HEK293T (cell line): Measurements from ENCODE around the gene IPO4.
A peak's percentile ranks its signal among the peaks of the same experiment; 100 is the strongest.

Source experiments
- CTCF ChIA-PET: fragments of 350-600 bp; formaldehyde crosslinking; extraction: SDS; loops from one replicate; lab custom pipeline; 2021; ENCODE audit warnings: antibody characterized with exemption, inconsistent platforms; lab: Yijun Ruan, JAX
- POLR2A ChIA-PET: fragments of 350-600 bp; formaldehyde crosslinking; extraction: SDS; loops from one replicate; lab custom pipeline; 2020; ENCODE audit warnings: antibody characterized with exemption, inconsistent platforms; lab: Yijun Ruan, JAX
- DNase-seq: peaks from one replicate; pipeline ENCODE4 v3.0.0; 2012; ENCODE audit warnings: mixed read lengths; ENCODE audit errors: extremely low spot score
- ARNT ChIP-seq: fragments of 450-650 bp; IDR thresholded peaks from 2 replicates; pipeline ENCODE4 v1.6.1; 2017; ENCODE audit warnings: mild to moderate bottlenecking
- BHLHE40 ChIP-seq: fragments of 450-650 bp; IDR thresholded peaks from 2 replicates; pipeline ENCODE4 v1.6.1; 2016; ENCODE audit warnings: mild to moderate bottlenecking, moderate library complexity, borderline replicate concordance
- CTBP1 ChIP-seq: fragments of 450-650 bp; IDR thresholded peaks from 2 replicates; pipeline ENCODE4 v1.6.1; 2016; ENCODE audit warnings: borderline replicate concordance
- ELF4 ChIP-seq: fragments of 450-650 bp; IDR thresholded peaks from 2 replicates; pipeline ENCODE4 v1.6.1; 2017; ENCODE audit warnings: antibody characterized with exemption
- FOXA1 ChIP-seq: fragments of 450-650 bp; IDR thresholded peaks from 2 replicates; pipeline ENCODE4 v1.6.1; 2016; ENCODE audit warnings: mild to moderate bottlenecking
- FOXK2 ChIP-seq: fragments of 450-650 bp; IDR thresholded peaks from 2 replicates; pipeline ENCODE4 v1.6.1; 2016; ENCODE audit warnings: mild to moderate bottlenecking
- FOXM1 ChIP-seq: fragments of 450-650 bp; IDR thresholded peaks from 2 replicates; pipeline ENCODE4 v1.6.1; 2017; ENCODE audit warnings: mild to moderate bottlenecking, borderline replicate concordance
- HDGF ChIP-seq: fragments of 450-650 bp; IDR thresholded peaks from 2 replicates; pipeline ENCODE4 v1.6.1; 2017; ENCODE audit warnings: antibody characterized with exemption, borderline replicate concordance
- L3MBTL2 ChIP-seq: fragments of 450-650 bp; conservative IDR thresholded peaks from 2 replicates; pipeline ENCODE4 v1.6.1; 2016; ENCODE audit warnings: mild to moderate bottlenecking
- LEF1 ChIP-seq: fragments of 450-650 bp; IDR thresholded peaks from 2 replicates; pipeline ENCODE4 v1.6.1; 2017; ENCODE audit warnings: mild to moderate bottlenecking, borderline replicate concordance
- NFRKB ChIP-seq: fragments of 450-650 bp; IDR thresholded peaks from 2 replicates; pipeline ENCODE4 v1.6.1; 2016; ENCODE audit warnings: mild to moderate bottlenecking, moderate library complexity
- SP1 ChIP-seq: fragments of 450-650 bp; IDR thresholded peaks from 2 replicates; pipeline ENCODE4 v1.6.1; 2017
- SUZ12 ChIP-seq: fragments of 450-650 bp; IDR thresholded peaks from 2 replicates; pipeline ENCODE4 v1.6.1; 2016; ENCODE audit warnings: mild to moderate bottlenecking
- TARDBP ChIP-seq: fragments of 450-650 bp; IDR thresholded peaks from 2 replicates; pipeline ENCODE4 v1.6.1; 2016
- ZNF384 ChIP-seq: fragments of 450-650 bp; IDR thresholded peaks from 2 replicates; pipeline ENCODE4 v1.6.1; 2016
- TF ChIP-seq, protein P1 (sequence below): fragments of 450-650 bp; IDR thresholded peaks from 2 replicates; pipeline ENCODE4 v1.6.1; 2016

IPO4 gene

DNA sequence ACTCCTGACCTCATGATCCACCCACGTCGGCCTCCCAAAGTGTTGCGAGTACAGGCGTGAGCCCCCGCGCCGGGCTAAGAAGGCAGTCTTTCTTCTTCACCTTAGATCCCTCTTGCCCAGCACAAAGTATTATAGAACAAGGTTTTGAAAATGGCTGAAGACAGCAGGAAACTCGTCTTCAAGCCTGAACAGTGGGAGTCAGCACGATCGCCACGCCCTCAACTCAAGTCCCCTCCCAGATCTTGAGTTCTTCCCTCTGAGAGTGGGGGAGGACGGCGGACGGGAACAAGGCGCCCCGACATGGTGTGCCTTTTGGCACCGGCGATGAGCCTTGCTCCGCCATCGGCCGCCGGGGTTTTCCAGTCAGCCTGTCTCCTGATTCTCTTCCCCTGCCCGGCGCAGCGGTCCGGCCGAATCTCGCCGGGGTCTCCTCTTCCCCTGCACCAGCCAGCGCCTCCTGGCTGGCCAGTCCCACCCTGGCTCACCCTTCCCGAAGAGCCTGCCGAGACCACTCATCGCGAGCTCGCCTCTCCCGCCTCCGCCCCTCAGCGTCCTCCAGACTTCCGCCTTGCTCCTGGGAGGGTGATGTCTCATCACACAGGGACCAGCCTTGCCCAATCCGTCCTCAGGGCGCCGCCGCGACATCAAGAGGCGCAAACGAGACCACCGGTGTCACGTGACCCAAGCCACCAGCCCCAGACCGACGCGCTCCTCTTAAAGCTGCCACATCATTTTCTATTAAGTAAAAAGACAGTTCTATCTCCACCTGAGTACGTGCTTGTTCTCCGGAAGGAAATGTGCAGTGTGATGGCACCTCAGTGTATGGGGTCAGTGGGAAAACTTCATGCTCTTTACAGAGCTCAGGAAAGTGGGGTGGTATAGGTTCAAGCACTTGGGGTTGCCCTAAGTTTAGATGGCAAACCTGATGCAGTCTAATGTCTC is 24.6 kb upstream of the IPO4 start, which contains the start of gene CHMP4A:
Gene CHMP4A (minus strand): TSS at position 565 of the 942 bp plus-strand sequence. CDS start 49 bp downstream, at position 516.
- POLR2A ChIA-PET = interaction anchor here (0.7 to 3.0 kb wide), 28 partner anchors 10 to 229 kb away, joined by 3 to 33 read pairs (median 4); partner anchors contain the start of genes CBLN3, DCAF11, EMC9 and GMPR2

DNA sequence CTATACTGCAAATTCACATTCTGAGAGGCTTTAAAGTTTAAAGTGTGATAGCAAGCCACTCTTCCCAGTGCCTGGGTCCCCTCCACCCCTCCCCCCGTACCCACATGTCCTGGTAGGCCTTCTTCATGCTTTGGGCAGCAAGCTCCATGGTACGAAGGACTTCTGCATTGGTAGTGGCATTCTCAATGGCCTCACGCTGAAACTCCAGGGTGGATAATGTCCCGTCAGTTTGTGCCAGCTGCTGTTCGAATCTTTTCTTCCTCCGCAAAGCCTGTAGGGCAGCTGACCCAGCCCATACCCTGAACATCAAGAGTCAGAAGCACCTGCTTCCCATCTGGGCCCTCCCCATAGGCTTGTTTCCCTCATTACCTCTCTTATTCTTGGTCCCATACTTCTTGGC is 22.7 kb upstream of the IPO4 start:
- ChIA-PET POLR2A (interaction anchor here (1.4 to 2.3 kb wide), 2 partner anchors 16 to 157 kb away, joined by 3 to 11 read pairs; partner anchors contain the start of gene TM9SF1), CTCF (no interaction called here)
- no peak for DNase-seq
- TF ChIP-seq, protein P1, sequence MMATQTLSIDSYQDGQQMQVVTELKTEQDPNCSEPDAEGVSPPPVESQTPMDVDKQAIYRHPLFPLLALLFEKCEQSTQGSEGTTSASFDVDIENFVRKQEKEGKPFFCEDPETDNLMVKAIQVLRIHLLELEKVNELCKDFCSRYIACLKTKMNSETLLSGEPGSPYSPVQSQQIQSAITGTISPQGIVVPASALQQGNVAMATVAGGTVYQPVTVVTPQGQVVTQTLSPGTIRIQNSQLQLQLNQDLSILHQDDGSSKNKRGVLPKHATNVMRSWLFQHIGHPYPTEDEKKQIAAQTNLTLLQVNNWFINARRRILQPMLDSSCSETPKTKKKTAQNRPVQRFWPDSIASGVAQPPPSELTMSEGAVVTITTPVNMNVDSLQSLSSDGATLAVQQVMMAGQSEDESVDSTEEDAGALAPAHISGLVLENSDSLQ = no peak
- TF ChIP-seq SP1 (no peak), L3MBTL2 (no peak), TARDBP (no peak), ZNF384 (no peak), LEF1 (no peak), NFRKB (no peak), FOXA1 (no peak), SUZ12 (no peak), FOXK2 (no peak), ARNT (no peak), FOXM1 (no peak), CTBP1 (no peak), BHLHE40 (no peak)

More for the DNA sequence above, 24.6 kb upstream of the IPO4 start, which contains the start of gene CHMP4A:
- CTCF ChIA-PET = interaction anchor here (0.8 to 1.0 kb wide), 4 partner anchors 24 to 121 kb away, joined by 3 to 5 read pairs (median 4); partner anchors contain the start of gene IPO4
- TF ChIP-seq, protein P1 = peak; percentile 68; the same call in 1 of the 2 replicates
- TF ChIP-seq LEF1 (no peak), CTBP1 (no peak), ELF4 (peak; percentile 88), L3MBTL2 (peak; percentile 49), NFRKB (peak; percentile 35; the same call in 1 of the 2 replicates)
- peak; percentile 96 for DNase-seq

DNA sequence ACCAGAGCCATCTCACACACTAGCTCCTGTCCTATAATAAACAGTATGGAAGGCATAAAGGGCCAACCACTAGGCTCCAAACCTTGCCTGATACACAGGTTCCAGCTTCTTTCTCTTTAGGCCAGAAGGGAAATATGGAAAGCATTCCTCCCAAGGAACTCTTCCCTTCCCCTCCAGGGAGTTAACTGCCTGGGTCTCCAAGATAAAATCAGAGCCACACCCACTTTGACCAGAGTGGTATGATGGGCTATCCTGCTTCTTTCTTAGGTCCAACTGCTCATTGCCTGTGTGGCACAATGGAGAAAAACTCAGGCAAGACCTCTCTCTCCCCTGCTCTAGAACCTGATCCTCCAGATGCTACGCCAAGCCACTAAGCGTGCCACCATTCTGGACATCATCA is 19.0 kb upstream of the IPO4 start:
- ChIA-PET POLR2A (interaction anchor here (0.6 to 1.9 kb wide), 4 partner anchors 8 to 13 kb away, joined by 3 to 8 read pairs (median 8); partner anchors contain the start of genes MDP1 and TM9SF1), CTCF (interaction anchor here (0.6 kb wide), 1 partner anchor 81 kb away, joined by 3 read pairs; no protein-coding TSS in a partner anchor)
- TF ChIP-seq, protein P1 = no peak
- TF ChIP-seq ELF4 (no peak), LEF1 (no peak), ZNF384 (no peak), BHLHE40 (no peak), CTBP1 (no peak), FOXA1 (no peak), L3MBTL2 (no peak), HDGF (no peak), FOXM1 (no peak), SUZ12 (no peak), FOXK2 (no peak), SP1 (no peak), ARNT (no peak), NFRKB (no peak), TARDBP (no peak)
- no peak for DNase-seq

DNA sequence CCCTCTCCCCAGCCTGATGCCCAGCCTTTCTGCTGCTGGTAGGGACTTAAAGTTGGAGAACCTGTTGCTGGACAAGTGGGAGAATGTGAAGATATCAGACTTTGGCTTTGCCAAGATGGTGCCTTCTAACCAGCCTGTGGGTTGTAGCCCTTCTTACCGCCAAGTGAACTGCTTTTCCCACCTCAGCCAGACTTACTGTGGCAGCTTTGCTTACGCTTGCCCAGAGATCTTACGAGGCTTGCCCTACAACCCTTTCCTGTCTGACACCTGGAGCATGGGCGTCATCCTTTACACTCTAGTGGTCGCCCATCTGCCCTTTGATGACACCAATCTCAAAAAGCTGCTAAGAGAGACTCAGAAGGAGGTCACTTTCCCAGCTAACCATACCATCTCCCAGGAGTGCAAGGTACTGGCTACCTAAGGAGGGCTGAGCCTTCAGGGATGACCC is 18.5 kb upstream of the IPO4 start:
- DNase-seq = no peak
- ChIA-PET POLR2A (interaction anchor here (0.6 to 1.6 kb wide), 3 partner anchors 9 to 13 kb away, joined by 3 to 8 read pairs (median 7); partner anchors contain the start of genes MDP1 and TM9SF1), CTCF (interaction anchor here (0.6 kb wide), 1 partner anchor 81 kb away, joined by 3 read pairs; no protein-coding TSS in a partner anchor)
- TF ChIP-seq BHLHE40 (no peak), ARNT (no peak), CTBP1 (no peak), LEF1 (no peak), ELF4 (no peak), FOXK2 (no peak), SUZ12 (no peak), TARDBP (no peak), HDGF (no peak), NFRKB (no peak), SP1 (no peak), FOXM1 (no peak), FOXA1 (no peak), ZNF384 (no peak)
- TF ChIP-seq, protein P1 = no peak
